Mesodermal cell (in vitro differentiated cells): ENCODE data around the gene ACOXL. TPM values are rescaled to one million over a fixed set of nuclear protein-coding genes. Genes with fewer than 3 reads are reported as not detected.
"Not testable (repeated sequence)": the region's sequence is repeated elsewhere in the genome, so short reads cannot be mapped to it uniquely, and the experiment has no call there.

Experiments
- H3K27ac ChIP-seq: 2 replicates; pipeline ENCODE4 v1.7.0; 2013; ENCODE audit warnings: mild to moderate bottlenecking, low read depth, low read length, moderate library complexity; ENCODE audit not compliant: severe bottlenecking
- H3K36me3 ChIP-seq: 2 replicates; pipeline ENCODE4 v1.7.1; 2013; ENCODE audit warnings: mild to moderate bottlenecking, low read length, moderate library complexity; ENCODE audit not compliant: control insufficient read depth, insufficient read depth
- H3K4me1 ChIP-seq: one replicate; pipeline ENCODE4 v1.7.1; 2013; ENCODE audit warnings: mild to moderate bottlenecking, low read length; ENCODE audit not compliant: insufficient read depth, control insufficient read depth, poor library complexity, severe bottlenecking
- H3K4me3 ChIP-seq: 2 replicates; pipeline ENCODE4 v1.7.0; 2013; ENCODE audit warnings: low read length, control low read depth, mild to moderate bottlenecking; ENCODE audit not compliant: insufficient read depth, poor library complexity, severe bottlenecking; ENCODE audit errors: extremely low read depth
- H3K9me3 ChIP-seq: 2 replicates; pipeline ENCODE4 v1.7.1; 2013; ENCODE audit warnings: mild to moderate bottlenecking, low read length, moderate library complexity; ENCODE audit not compliant: control insufficient read depth
- WGBS, 2 experiments: methylation state at CpG; one replicate each; pipeline ENCODE4 v1.1.5; 2013; ENCODE audit warnings: missing lambda C conversion rate in 2 of 2; ENCODE audit not compliant: insufficient coverage in 2 of 2; 5-methylcytosine and 5-hydroxymethylcytosine counted together
- polyA plus RNA-seq, 2 experiments: library from polyadenylated mRNA; stranded (reverse); fragments of 50-300 nt; gene quantifications; one replicate each; pipeline ENCODE4 v1.2.3, GENCODE V29; 2013

Gene ACOXL
- polyA plus RNA-seq (2013, experiment 1 of 2) = not detected
- polyA plus RNA-seq (2013, experiment 2 of 2) = not detected

GRCh38 chr2:110732422-110733413 is at the start of gene ACOXL:
TSS of gene ACOXL (plus strand) at chr2:110732573. CDS start at chr2:110768390, 35,817 bp downstream.
- Histone ChIP-seq H3K27ac (no peak within 1 kb of the TSS), H3K4me1 (no peaks in the 10 kb centered on the region), H3K9me3 (no peaks in the 10 kb centered on the region), H3K36me3 (no peaks in the 10 kb centered on the region), H3K4me3 (peak within 1 kb of the TSS; percentile 25)
- 1 to 2% methylated on average over 58 to 72 of the region's 94 CpGs for WGBS, 2 experiments

DNA sequence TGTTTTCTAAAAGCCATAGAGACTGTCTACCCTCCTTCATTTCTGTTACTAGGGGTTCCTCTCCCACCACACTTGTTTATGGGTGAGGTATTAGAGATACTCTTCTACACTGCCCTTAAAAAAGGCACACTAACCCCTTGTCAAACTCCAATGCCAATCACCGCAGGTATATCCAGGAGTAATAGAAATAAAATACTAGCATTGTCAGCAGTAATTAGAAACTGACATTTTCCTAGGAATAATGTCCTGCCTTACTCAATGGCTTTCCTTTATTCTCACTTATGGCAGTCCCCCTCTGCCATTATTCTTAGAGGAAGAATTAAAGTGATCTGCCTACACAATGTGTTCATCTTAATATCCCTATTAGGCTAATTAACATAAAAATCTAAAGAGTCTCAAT is 49.5 kb upstream of the ACOXL start:
- Histone ChIP-seq H3K4me1 (peaks cover 3% of the 10 kb centered on the region), H3K36me3 (no peaks in the 10 kb centered on the region), H3K27ac (no peak overlapping the region), H3K4me3 (no peak overlapping the region), H3K9me3 (peaks cover 13% of the 10 kb centered on the region)
- WGBS, 2 experiments = no CpG with 5 or more reads among the region's 1 CpG

- not testable (repeated sequence) for H3K4me3 ChIP-seq, H3K27ac ChIP-seq, H3K4me1 ChIP-seq, H3K36me3 ChIP-seq
- 27 to 30% methylated on average over 2 to 5 of the region's 9 CpGs for WGBS, 2 experiments
- peaks cover 14% of the 10 kb centered on the region for H3K9me3 ChIP-seq
Measured at GRCh38 chr2:110687775-110688484, 44.4 kb upstream of the ACOXL start.

DNA sequence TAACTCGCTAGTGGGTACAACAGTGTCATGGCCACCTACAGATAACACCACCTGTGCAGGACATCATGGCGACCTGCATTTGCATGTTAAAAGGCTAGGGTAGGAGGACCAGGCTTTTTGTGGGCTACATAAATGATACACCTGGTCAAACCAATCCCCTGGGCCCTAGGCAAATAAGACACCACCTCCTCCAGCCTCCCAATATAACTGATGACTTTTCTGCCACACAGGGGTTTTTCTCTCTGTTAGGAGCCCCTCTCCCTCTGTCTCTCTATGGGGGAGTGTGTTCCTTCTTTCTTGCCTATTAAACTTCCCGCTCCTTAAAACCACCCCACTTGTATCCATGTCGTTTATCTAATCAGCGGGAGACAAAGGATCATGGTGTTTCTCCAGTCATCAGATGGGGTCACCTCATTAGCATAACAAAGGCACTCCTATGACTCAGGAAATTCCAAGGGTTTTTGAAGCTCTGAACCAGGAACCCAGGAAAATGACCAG is 43.7 kb upstream of the ACOXL start:
- Histone ChIP-seq H3K27ac (no peak overlapping the region), H3K4me3 (no peak overlapping the region), H3K36me3 (no peaks in the 10 kb centered on the region), H3K4me1 (no peaks in the 10 kb centered on the region), H3K9me3 (peaks cover 14% of the 10 kb centered on the region)
- WGBS, 2 experiments = 8% methylated on average over 2 of the region's 5 CpGs; no CpG with 5 or more reads in 1 of the 2 experiments

DNA sequence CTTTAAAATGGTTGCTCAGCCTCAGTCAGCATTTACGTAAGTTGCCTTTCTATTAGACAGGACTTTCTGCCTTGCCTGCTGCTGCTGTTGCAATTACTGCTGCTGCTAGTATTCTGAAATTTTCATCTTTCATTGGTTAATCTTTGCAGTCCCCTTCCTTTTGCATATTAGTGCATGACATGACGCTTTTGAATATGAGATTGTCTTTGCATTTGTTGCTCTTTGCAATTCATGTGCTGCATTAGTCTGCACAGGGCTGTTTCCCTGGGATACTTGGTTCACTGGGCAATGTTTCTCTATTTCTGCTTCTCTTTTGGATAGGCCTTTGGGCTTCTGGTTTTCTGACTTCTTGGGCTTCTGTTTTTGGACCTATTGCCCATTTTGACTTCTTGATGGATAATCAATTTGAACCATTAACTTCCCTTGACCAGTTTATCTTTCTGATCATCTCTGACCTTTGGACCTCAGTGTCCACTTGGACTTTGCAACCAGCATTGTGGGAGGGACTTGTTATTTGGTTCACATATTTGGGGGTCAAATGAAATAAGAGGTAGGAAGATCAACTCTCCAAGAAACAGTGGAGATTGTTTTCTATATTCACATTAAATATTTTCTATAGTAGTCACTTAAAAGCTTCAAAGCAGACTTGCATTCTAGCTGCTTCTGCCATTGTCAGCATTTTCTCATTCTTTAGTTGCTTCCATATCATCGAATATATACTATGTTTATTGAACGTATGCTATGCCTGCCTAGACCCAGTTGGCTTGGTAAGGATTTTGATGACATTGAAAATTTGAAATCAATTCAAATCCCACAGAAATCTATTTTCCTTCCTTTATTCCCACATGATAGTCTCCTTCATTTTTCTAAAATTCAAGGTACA is 42.0 kb upstream of the ACOXL start:
- H3K27ac ChIP-seq = no peak overlapping the region
- no peaks in the 10 kb centered on the region for H3K36me3 ChIP-seq
- H3K9me3 ChIP-seq = peaks cover 14% of the 10 kb centered on the region
- WGBS, 2 experiments = 95% methylated on average over 3 to 4 of the region's 4 CpGs
- no peak overlapping the region for H3K4me3 ChIP-seq
- peaks cover 2% of the 10 kb centered on the region for H3K4me1 ChIP-seq

DNA sequence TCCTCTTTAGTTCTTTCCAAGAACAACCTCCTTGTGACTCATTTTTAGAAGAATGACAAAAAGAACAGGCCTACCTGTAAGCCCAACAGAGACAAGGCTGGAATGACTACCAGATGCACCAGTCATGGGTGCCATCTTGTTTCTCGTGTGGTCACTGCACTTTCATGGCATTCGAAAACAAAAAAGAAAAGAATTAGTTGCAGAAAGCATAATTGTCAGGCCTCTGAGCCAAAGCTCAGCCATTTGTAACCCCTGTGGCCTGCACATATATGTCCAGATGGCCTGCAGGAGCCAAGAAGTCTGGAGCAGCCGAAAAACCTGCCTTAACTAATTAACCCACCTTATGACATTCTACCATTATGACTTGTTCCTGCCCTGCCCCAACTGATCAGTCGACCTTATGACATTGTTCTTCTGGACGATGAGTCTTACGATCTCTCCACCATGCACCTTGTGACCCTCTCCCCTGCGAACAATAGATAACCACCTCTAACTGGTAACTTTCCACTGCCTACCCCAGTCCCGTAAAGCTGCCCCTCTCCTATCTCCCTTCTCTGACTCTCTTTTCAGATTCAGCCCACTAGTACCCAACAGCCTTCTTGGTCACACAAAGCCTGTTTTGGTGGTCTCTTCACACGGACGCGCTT is 40.6 kb upstream of the ACOXL start:
- Histone ChIP-seq H3K4me3 (no peak overlapping the region), H3K36me3 (no peaks in the 10 kb centered on the region), H3K9me3 (peaks cover 11% of the 10 kb centered on the region), H3K27ac (no peak overlapping the region), H3K4me1 (peaks cover 3% of the 10 kb centered on the region)
- WGBS, 2 experiments = 92 to 95% methylated on average over 8 of the region's 11 CpGs

DNA sequence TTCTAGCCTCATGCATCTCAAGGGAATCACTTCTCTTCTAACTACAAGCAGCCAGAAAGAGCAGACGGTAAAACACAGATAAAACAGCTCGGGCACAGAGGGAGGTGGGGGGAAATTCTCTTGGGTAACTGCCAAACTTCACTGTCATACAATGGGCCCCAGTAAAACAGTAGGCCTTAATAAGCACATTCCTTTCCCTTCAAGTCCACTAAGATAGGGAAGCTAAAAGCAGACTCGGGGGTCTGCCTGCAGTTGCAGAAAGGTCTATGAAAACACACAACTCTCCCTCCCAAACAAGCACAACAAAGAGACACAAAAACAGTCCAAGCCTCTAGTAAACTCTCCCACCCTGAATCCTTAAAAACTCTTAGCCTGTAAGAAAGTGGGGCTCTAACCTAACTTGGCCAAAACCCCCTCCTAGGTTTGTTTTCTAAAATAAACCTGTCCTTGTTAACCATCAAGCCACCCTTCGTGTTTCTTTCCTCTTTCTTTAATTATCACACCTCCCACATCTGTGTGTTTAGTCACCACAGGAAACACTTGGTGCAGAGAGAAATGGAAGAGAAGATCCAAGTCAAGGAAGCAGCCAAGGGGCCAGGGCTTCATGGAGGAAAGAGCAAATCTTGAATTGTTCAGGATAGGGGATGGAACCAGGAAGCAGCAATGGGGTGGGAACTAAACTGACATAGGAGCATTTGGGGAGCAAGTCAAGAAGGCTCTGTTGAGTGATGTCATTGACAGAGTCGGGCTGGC is 37.1 kb upstream of the ACOXL start:
- 0 to 56% methylated on average over 1 to 3 of the region's 5 CpGs for WGBS, 2 experiments
- peak overlapping the region; percentile 79 for H3K27ac ChIP-seq
- H3K4me1 ChIP-seq, H3K9me3 ChIP-seq, H3K4me3 ChIP-seq, H3K36me3 ChIP-seq: not testable (repeated sequence)

DNA sequence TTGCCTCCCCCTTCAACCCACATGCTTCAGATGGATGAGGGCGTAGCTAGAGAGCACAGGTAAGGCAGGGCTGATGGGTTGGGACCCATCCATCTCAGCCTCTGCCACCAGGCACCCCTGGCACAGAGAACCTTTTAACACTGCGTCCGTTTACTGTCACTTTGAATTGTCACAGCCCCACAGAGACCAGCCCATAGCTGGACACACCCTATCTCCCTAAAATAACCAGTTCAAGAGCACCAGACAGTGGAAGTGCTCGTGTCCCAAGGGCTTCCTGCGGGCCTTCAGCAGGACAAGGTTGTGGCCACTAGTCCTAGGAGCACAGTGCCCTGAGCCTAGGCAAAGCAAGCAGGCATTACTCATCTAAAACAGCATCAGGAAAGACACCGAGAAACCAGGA is 34.1 kb upstream of the ACOXL start:
- H3K36me3 ChIP-seq, H3K27ac ChIP-seq, H3K4me1 ChIP-seq, H3K9me3 ChIP-seq, H3K4me3 ChIP-seq: not testable (repeated sequence)
- WGBS, 2 experiments = no CpG with 5 or more reads among the region's 6 CpGs

DNA sequence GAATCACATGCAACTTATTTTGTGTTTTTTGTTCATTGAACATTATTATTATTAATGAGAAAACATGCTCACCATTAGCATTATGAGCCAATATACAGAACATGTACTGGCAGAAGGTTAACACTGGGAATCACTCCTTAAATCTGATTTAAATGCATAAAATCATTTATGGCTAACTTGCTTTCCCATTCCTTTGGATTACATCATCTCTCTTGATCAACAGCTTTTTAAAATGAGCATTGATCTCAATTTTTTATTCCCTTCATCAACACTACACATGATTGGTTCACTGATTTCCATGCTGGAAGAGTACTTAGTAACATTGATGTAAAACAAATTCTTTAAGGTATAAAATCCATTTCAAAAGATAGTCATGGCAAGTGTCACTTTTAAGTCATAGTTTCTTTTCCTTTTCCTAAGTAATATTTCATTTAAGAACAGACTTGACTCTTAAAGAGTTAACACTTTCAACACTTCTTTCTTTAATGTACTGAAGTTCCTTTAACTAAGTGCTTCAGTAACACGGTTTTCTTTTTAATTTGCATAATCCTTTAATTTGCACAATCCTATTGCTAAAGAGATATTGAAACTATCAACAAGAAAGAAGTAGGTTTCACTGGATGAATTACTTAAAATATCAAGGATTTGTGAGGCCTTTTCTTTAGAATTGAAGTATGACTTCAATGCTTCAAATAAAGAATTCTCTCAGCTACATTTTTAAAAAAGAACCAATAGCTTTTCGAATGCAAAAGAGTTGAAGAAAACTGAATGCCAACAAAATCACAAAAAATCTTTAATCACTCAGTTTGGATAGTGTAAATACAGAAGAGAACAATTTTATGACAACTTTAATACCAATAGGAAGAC is 29.6 kb upstream of the ACOXL start:
- H3K27ac ChIP-seq = no peak overlapping the region
- H3K4me3 ChIP-seq = no peak overlapping the region
- WGBS, 2 experiments = no CpG with 5 or more reads among the region's 2 CpGs
- no peaks in the 10 kb centered on the region for H3K36me3 ChIP-seq
- H3K9me3 ChIP-seq = no peaks in the 10 kb centered on the region
- peaks cover 3% of the 10 kb centered on the region for H3K4me1 ChIP-seq
